Duodenal mucosa (tissue), 2 donors: ENCODE measurements around the gene NPAS3.

Source experiments
- H3K27ac ChIP-seq: one replicate; pipeline ENCODE4 v1.7.0; 2013; ENCODE audit warnings: low read depth, low read length
- H3K27me3 ChIP-seq, 2 donors: one replicate each; pipeline ENCODE4 v1.7.0; 2013; ENCODE audit warnings: low read length in 2 of 2, control low read depth in 1 of 2; ENCODE audit not compliant: insufficient read depth in 2 of 2, control insufficient read depth in 1 of 2
- H3K36me3 ChIP-seq, 2 donors: one replicate each; pipeline ENCODE4 v1.7.0; 2013; ENCODE audit warnings: low read length in 2 of 2, control low read depth in 1 of 2; ENCODE audit not compliant: insufficient read depth in 2 of 2, control insufficient read depth in 1 of 2
- H3K4me1 ChIP-seq, 2 donors: one replicate each; pipeline ENCODE4 v1.7.0; 2013; ENCODE audit warnings: low read length in 2 of 2, control low read depth in 1 of 2; ENCODE audit not compliant: insufficient read depth in 2 of 2, control insufficient read depth in 1 of 2
- H3K4me3 ChIP-seq, 2 donors: one replicate each; pipeline ENCODE4 v1.7.0; 2013; ENCODE audit warnings: low read length in 2 of 2, low read depth in 1 of 2
- H3K9ac ChIP-seq, 2 donors: one replicate each; pipeline ENCODE4 v1.7.0; 2013; ENCODE audit warnings: low read length in 2 of 2, low read depth in 1 of 2
- H3K9me3 ChIP-seq, 2 donors: one replicate each; pipeline ENCODE4 v1.7.0; 2013; ENCODE audit warnings: low read length in 2 of 2, control low read depth in 1 of 2; ENCODE audit not compliant: control insufficient read depth in 1 of 2

Gene NPAS3

GRCh38 chr14:33432407-33433023, 493.8 kb downstream of the NPAS3 start:
- H3K36me3 ChIP-seq = no peaks in the 10 kb centered on the region
- H3K9ac ChIP-seq = no peak overlapping the region
- H3K9me3 ChIP-seq = no peaks in the 10 kb centered on the region
- H3K27ac ChIP-seq = no peak overlapping the region
- H3K4me3 ChIP-seq = no peak overlapping the region
- peaks cover 0 to 3% of the 10 kb centered on the region in 2 donors for H3K27me3 ChIP-seq
- no peaks in the 10 kb centered on the region for H3K4me1 ChIP-seq

DNA sequence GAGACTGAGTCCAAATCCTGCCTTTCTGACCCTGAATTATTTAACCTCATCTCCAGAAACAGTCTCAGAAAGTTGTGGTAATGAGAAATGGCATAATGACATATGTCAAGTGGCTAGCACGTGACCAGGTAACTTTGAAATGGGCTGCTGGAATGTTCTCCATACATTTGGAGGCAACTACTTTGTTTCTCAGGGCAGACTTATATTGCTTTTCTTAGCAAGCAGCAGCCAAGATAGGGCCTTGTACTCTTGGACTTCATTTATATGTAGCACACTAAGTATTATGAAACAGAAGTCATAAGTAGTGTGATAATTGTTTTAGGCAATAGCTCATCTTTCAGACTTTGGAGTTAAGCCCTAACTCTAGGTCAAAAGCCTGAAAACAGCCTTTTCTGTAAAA, 494.7 kb downstream of the NPAS3 start:
- H3K9me3 ChIP-seq = no peaks in the 10 kb centered on the region
- no peak overlapping the region for H3K27ac ChIP-seq
- no peak overlapping the region for H3K9ac ChIP-seq
- no peaks in the 10 kb centered on the region for H3K36me3 ChIP-seq
- no peak overlapping the region for H3K4me3 ChIP-seq
- no peaks in the 10 kb centered on the region for H3K4me1 ChIP-seq
- H3K27me3 ChIP-seq = peaks cover 0 to 3% of the 10 kb centered on the region in 2 donors

DNA sequence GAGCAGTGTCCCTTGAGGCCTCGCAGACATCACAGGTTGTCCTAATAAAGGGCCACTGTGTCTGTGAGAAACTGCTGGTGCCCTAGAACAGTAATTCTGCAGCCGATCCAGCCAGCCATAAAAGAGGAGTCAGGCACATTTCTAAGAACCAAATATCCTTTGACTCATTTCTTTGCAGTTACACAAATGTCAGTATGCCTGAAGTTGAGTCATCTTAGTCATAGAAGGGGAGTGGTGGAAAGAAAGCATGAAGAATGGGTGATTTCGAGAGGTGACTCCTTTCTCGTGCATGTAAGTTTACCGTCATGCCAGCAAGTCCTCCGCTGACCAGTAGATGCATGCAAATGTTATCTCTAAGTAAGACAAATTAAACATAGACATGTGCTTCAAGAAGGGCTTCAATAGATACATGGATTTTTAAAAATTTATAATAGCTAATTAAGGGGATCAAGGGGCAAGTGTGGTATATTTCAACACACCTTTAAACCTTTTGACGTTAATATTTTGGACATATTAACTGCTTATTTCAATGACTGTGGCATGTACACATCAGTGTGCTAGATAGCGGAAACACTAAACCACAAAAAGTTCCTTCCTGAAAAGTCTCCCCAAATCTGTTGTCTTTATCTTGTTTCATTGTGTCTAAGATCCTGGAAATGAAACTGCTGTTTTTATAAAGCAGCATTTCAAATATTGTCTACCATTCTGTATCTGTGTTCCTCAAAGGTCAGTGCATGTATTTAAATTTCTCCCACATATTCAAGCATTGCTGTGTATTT, 497.4 kb downstream of the NPAS3 start:
- Histone ChIP-seq H3K4me3 (no peak overlapping the region), H3K9ac (no peak overlapping the region), H3K36me3 (no peaks in the 10 kb centered on the region), H3K27ac (no peak overlapping the region), H3K4me1 (no peaks in the 10 kb centered on the region), H3K27me3 (no peaks in the 10 kb centered on the region), H3K9me3 (no peaks in the 10 kb centered on the region)

DNA sequence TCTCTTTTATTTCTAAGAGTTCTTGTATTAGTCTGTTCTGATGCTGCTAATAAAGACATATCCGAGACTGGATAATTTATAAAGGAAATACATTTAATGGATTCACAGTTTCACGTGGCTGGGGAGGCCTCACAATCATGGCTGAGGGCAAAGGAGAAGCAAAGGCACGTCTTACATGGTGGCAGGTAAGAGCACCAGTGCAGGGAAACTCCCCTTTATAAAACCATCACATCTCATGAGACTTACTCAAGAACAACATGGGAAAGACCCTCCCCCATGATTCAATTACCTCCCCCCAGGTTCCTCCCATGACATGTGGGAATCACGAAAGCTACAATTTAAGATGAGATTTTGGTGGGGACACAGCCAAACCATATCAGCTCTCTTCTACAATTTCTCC, 503.0 kb downstream of the NPAS3 start:
- Histone ChIP-seq H3K9me3 (no peaks in the 10 kb centered on the region), H3K4me3 (no peak overlapping the region), H3K27me3 (no peaks in the 10 kb centered on the region), H3K36me3 (no peaks in the 10 kb centered on the region), H3K9ac (no peak overlapping the region), H3K27ac (no peak overlapping the region), H3K4me1 (no peaks in the 10 kb centered on the region)

- Histone ChIP-seq H3K4me3 (no peak overlapping the region), H3K36me3 (no peaks in the 10 kb centered on the region), H3K9ac (no peak overlapping the region), H3K9me3 (no peaks in the 10 kb centered on the region), H3K27me3 (no peaks in the 10 kb centered on the region), H3K27ac (no peak overlapping the region), H3K4me1 (no peaks in the 10 kb centered on the region)
Observed at GRCh38 chr14:33444136-33444535, 505.5 kb downstream of the NPAS3 start.

GRCh38 chr14:33449268-33449667, 510.6 kb downstream of the NPAS3 start:
- no peaks in the 10 kb centered on the region for H3K36me3 ChIP-seq
- H3K4me1 ChIP-seq = peaks cover under 1 to 6% of the 10 kb centered on the region in 2 donors
- H3K4me3 ChIP-seq = no peak overlapping the region
- H3K27me3 ChIP-seq = no peaks in the 10 kb centered on the region
- H3K9ac ChIP-seq = no peak overlapping the region
- no peak overlapping the region for H3K27ac ChIP-seq
- H3K9me3 ChIP-seq = no peaks in the 10 kb centered on the region

- no peaks in the 10 kb centered on the region for H3K9me3 ChIP-seq
Observed at GRCh38 chr14:33449703-33450395, 511.2 kb downstream of the NPAS3 start.

GRCh38 chr14:33450416-33450815, 511.7 kb downstream of the NPAS3 start:
- Histone ChIP-seq H3K36me3 (no peaks in the 10 kb centered on the region), H3K4me1 (peaks cover 6 to 7% of the 10 kb centered on the region in 2 donors), H3K27me3 (no peaks in the 10 kb centered on the region), H3K9me3 (no peaks in the 10 kb centered on the region), H3K4me3 (no peak overlapping the region), H3K27ac (no peak overlapping the region), H3K9ac (no peak overlapping the region)

More at GRCh38 chr14:33449703-33450395, 511.2 kb downstream of the NPAS3 start:
- no peak overlapping the region for H3K27ac ChIP-seq
- no peaks in the 10 kb centered on the region for H3K27me3 ChIP-seq
- peaks cover 6 to 7% of the 10 kb centered on the region in 2 donors for H3K4me1 ChIP-seq
- H3K4me3 ChIP-seq = no peak overlapping the region
- H3K36me3 ChIP-seq = no peaks in the 10 kb centered on the region
- H3K9ac ChIP-seq = no peak overlapping the region

- Histone ChIP-seq H3K9me3 (no peaks in the 10 kb centered on the region), H3K9ac (no peak overlapping the region), H3K4me1 (peaks cover 6 to 7% of the 10 kb centered on the region in 2 donors), H3K36me3 (no peaks in the 10 kb centered on the region), H3K4me3 (no peak overlapping the region), H3K27ac (no peak overlapping the region), H3K27me3 (no peaks in the 10 kb centered on the region)
Observed at GRCh38 chr14:33451211-33451610, 512.5 kb downstream of the NPAS3 start.

GRCh38 chr14:33452995-33453394, 514.3 kb downstream of the NPAS3 start:
- Histone ChIP-seq H3K9me3 (no peaks in the 10 kb centered on the region), H3K4me1 (peaks cover 6 to 7% of the 10 kb centered on the region in 2 donors), H3K36me3 (no peaks in the 10 kb centered on the region), H3K9ac (no peak overlapping the region), H3K27me3 (no peaks in the 10 kb centered on the region), H3K4me3 (no peak overlapping the region), H3K27ac (no peak overlapping the region)
